Activated CD4-positive, alpha-beta T cell treated with anti-CD3 and anti-CD28 coated beads for 24 hours (primary cell): Measurements from ENCODE around the gene GATA3.

Experiments
- DNase-seq, 2 donors: peaks; one replicate each; pipeline ENCODE4 v3.0.0-alpha.2; 2020; ENCODE audit warnings: low read depth in 2 of 2

The GATA3 gene

DNA sequence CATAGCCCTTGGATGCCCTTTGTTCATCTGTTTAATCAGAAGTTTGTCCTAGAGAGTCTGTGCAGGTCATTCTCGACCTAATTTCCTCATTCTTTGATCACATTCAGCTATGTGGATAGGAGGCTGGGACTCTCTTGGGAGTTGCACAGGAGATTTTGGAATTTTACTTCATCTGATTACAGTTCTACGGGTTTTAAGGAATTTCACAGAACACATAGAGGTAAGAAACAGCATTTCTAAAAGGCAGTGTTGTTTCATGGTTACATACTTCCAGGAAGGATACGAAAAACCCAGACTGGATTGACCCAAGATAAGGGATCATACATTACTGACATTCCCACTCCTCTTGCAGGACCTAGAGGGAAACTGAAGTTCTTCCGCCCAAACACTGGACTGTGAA is 45.9 kb downstream of the GATA3 start:
- DNase-seq, result no peak

DNA sequence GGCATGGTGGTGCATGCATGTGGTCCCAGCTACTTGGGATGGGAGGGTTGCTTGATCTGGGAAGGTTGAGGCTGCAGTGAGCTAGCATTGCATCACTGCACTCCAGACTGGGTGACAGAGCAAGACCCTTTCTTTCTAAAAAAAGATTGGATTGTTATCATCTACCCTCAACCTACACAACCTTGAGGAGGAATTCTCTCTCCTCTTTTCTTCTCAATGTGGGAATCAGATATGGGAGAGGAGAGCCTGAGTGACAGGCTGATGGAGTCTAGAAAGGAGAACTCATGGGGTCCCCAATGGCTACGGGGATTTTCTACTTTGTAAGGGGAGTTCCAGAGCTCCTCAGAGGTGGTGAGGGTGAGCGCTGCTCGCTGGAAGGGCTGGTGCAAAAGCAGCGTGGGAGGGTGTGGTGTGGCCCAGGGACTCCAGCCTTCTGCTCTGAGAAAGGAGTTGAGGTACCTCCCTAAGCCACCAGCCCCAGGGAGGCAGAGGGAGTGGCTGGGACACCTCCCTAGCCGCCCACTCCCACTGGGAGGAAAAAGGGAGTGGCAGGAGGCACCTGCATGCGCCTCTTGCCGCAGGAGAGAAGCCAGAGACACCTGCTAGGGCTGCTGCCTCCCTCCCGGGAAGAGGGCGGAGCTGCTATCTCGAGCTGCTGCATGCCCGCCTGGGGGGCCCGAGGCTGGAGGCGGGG is 48.4 kb downstream of the GATA3 start:
- no peak for DNase-seq

DNA sequence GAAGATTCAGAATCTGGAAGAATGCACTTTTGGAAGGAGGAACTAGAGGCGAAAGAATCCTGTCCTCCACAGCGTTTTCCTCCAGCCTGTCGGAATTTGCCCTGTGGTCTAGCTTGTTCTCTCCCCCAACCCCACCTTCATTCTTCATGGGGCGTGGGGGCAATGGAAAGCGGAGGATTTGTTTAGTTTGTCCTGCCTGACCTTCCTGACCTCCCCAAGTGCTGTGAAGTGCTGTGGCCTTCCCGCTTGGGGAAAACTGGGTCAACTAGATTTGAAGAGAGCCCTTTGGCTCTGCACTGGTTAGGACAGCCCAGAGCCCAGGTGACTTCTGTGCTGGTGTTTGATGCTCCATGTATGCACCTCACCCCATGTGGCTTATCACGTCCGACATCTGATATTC is 49.1 kb downstream of the GATA3 start:
- no peak for DNase-seq

DNA sequence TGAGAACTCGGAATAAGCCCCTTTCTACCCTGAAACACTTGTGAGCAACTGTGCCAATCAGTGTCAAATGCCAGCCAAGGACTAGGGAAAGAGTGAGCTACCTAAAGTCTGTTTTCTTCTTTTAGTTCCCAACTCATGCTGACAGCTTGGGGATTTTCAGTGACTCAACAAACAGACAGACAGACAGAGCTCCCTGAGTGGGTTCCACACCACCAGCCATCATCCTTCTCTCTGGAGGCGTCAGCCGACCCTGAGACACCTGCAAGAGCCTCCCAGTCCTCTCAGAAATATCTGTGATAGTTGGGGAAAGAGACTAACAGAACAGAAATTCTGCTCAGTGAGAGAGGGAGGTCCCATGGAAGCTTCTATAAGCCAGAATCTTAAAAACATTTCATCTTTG is 49.5 kb downstream of the GATA3 start:
- no peak for DNase-seq

DNA sequence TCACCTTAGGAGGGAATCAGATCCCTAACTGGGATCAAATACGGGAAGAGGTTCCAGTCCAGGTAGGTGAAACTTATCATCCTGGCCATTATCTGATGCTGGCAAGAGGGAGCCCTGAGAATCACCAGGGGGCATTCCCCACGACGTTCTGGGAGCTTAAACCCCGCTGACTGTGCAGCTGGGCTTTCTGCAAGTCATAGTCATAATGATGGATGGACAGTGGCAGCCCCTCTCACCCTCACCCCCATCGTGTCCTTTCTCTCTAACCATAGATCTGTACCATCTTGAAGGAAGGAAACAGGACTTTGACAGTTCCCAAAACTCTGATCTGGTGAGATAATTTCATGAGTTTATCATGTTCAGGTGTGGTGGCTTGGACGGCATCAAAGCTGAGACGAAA is 50.2 kb downstream of the GATA3 start:
- DNase-seq, result no peak

DNA sequence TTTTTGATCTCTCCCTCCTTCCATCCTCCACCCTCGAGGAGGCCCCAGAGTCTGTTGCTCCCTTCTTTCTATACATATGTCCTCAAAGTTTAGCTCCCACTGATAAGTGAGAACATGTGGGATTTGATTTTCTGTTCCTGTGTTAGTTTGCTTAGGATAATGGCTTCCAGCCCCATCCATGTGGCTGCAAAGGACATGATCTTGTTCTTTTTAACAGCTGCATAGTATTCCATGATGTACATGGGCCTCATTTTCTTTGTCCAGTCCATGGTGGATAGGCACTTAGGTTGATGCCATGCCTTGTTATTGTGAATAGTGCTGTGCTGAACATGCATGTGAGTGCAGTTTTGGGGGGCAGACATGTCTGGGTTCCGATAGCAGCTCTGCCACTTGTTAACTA is 51.4 kb downstream of the GATA3 start:
- no peak for DNase-seq

DNA sequence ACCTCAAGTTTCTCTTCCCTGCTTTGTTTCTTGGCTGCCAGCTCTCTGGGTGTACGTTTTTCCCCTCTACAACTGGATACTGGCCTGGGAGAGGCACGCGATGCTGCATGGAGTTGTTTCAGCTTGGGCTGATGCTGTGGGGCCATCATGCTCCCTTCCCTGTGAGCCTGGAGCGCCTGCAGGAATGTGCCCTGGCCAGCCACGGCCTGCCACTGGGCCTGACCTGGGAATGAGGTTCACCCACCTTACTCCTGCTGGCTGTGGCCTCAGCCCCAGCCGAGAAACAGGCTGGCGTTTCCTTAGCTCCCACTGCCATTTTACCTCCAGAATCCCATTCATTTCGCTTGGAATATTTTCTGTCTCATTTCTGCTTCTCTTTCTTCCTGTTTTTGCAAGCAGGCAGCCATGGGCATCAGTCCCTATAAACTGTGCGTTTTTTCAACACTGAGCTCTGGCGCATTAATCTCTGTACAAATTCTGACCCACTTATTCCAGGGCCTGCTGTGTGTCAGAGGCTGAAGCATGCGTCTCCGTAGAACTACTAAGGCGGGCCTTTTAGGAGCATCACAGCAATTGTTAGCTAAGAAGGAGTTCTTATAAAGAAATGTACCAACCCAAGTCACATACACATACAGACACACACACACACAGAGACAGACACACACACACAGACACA is 57.9 kb downstream of the GATA3 start:
- DNase-seq, result no peak

DNA sequence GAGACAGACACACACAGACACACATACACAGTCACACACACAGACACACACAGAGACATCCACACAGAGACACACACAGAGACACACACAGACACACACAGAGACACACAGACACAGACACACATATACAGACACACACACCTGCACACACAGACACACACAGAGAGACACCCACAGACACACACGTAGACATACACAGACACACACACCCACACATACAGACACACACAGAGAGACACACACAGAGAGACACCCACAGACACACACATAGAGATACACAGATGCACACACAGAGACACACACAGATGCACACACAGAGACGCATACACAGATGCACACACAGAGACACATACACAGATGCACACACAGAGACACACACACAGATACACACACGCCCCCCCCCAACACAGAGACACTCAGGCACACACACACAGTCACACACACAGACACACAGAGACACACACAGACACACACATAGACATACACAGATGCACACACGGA is 58.5 kb downstream of the GATA3 start:
- DNase-seq, result no peak

DNA sequence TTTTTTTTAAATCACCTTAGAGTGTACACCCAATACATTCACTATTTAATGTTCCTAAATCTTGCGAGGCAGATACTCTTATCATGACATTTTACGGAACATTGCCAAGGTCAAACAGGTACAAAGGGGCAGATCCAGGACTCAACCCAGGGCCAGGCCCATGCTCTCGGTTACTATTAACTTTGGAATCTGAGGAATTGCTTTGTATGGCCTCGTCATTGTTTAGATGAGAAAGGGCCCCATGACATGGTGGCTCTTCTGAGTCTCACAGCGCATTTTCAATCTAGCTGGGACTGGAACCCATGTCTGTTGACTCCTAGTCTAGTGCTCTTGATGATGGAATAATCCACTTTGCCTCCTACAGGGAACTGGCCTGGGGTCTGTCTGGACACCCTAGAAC is 59.1 kb downstream of the GATA3 start:
- no peak for DNase-seq

DNA sequence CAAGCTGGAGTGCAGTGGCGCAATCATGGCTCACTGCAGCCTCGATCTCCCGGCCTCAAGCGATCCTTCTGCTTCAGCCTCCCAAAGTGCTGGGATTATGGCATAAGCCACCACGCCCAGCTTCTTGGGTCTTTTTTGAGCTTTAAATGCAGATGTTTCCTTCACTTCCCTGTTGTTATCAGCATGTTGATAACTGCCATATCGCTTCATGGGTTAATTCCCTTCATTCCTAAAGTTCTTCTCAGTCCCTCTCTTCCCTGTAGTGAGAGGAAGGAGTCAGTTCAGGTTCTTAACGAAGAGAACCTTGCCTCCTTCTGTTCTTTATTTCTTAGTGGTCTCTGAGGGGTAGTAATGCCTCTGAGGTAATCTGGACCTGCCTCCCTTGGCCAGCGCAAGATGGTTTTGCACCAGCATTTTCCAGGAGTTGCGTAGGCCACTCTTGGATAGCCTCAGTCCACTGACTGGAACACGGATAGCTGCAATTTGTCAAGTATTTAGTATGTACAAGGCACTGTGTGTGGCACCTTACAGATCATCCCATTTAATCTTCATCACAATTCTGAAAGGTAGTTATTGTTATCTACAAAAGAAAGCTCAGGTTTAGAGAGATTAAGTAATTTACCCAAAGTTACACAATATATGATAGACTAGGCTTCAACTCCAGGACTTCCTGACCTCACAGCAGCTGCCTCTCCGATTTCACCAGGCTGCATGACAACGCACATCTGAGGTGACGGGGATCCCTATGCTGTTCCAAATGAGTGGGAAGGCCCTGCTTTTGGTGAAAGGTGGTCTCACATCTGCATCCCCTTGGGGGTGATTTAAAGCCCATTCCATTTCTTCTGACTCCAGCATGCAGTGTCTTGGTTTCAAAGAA is 60.5 kb downstream of the GATA3 start:
- DNase-seq, result no peak

DNA sequence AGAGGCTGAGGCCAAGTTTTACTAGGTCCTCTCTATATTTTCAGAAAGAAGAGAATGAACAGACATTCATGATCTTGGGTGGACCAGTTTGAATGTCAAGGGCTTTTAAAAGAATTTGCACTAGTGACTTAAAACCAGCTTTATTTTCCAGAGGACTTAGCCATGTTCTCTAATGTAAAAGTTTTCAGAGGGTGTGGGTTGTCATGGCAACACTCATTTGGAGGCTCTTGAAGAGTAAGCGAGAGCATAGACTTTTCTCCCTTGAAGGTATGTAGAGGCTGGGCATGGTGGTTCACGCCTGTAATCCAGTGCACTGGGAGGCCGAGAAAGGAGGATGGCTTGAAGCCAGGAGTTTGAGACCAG is 61.1 kb downstream of the GATA3 start:
- no peak for DNase-seq

DNA sequence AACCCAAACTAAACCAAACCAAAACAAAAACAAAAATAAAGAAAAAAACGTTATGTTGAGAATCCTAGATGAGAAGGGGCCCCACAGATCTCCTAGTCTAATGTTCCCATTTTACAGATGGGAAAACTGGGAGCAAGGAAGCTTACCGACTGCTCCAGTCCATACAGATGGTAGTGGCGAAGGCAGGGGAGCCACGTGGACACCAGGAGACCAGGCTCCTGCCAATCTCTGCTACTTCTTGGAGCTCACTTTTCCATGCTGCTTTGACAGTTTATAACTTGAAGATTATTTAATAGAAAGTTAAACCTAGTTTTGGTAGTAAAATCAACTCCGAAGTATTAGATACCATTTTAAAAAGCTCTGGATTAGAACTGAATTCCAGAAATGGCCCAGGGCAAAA is 62.0 kb downstream of the GATA3 start:
- DNase-seq, result no peak

DNA sequence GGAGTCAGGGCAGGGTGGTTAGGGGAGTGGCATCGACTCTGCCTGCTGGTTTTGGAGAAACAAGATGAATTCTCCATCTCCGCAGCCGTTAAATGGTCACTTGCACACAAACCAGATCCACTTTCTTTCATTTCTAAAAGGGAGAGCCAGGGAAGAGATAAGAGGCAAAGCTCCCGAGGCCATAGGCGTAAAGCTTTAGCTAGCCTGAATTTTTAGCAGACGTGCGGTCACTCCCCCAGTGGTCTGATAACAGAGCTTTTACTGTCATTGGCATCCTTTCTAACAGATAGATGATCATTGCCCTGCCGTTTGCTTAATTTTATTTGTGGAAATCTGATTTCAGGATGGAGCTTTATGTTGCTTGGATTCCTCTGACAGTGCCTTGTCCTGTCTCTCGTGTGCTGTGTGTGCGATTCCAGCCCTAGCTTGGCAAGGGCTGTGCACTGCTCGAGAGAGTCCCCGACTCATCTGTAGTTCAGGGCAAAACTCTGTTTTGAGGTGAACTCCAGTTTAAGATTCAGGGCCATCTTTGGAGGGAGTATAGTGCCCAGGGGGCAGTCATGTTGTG is 62.5 kb downstream of the GATA3 start:
- no peak for DNase-seq

DNA sequence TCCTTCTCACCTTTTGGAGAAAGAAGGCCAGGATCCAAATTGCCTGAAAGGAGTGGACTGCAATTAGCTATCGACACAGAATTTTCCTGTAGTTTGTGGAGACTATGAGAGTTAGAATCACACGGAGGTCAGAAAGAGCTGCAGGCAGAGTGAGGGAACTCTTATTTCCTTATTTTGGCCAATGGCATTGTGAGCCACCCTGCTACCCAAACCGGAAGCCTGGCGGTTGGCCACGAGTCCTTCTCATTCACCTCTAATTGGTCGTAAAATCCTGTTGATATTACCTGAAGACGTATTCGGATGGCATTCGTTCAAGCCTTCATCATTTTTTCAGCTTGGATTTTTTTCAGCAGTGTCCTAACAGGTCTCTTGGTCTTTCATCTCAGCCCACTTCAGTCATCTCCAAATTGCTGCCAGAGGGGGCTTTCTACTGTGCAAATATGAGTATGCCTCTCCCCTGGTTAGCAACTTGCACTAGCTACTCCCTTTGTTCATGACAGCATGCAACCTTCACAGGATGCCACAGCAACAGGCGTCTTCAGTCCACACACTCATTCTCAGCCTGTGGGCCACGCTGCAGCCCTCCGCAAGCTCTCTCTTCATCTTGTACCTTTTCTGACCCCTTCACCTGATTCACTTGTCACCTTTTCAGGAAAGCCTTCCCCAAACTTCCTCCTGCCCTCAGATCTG is 66.9 kb downstream of the GATA3 start:
- DNase-seq, result no peak

DNA sequence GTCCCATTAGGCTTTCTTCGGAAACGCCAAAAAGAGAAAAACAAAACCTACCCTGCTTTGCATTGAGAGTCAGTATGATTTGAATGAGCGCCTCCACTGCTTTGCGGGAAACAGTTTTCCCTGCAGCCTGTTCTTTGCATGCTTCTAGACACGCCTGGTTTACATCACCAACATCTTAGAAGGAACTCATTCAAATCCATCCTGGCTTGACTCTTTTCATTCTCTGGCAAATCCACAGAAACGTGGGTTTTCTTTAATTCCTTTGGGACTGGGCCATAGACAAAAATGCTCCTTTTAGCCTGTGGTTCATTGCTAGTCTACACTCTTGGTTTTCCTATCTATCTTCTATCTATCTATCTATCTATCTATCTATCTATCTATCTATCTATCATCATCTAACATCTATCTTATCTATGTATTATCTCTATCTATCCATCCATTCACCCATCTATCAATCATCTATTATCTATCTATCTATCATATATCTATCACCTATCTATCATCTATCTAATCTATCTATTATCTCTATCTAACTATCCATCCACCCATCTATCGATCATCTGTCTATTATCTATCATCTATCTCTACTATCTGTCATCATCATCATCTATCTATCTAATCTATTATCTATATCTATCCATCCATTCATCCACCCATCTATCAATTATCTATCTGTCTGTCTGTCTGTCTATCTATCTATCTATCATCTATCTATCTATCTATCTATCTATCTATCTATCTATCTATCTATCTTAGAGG is 68.3 kb downstream of the GATA3 start:
- no peak for DNase-seq

DNA sequence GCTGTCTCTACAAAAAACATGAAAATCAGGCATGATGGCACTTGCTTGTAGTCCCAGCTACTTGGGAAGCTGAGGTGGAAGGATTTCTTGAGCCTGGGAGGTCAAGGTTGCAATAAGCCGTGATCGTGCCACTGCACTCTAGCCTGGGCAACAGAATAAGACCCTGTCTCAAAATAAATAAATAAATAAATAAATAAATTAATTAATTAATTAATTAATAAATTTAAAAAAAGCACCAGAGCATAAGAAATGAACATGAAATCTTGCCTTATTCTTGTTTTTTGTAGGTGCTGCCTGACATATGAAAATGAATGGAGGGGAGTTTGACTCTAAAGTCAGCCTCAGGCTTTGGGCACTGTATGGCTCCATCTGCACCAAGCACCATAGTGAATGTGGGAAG is 69.9 kb downstream of the GATA3 start:
- DNase-seq, result no peak
